Activated CD8-positive, alpha-beta T cell treated with anti-CD3 and anti-CD28 coated beads for 36 hours (primary cell): Measurements from ENCODE around the gene C1orf52. TPM values are rescaled to one million over a fixed set of nuclear protein-coding genes. Genes with fewer than 3 reads are reported as not detected.

Experiments
- ATAC-seq: fragments of 200-7000 bp; cut with Tn5 transposase; one replicate; pipeline ENCODE4 v1.10.0; 2021; ENCODE audit warnings: mild to moderate bottlenecking, moderate library complexity
- CTCF ChIA-PET: fragments of 350-600 bp; sonication (Branson Sonifier 250); formaldehyde crosslinking; loops from one replicate; lab custom pipeline; 2021; ENCODE audit warnings: antibody characterized with exemption; lab: Charles Lee
- POLR2A ChIA-PET: fragments of 350-600 bp; sonication (Branson Sonifier 250); formaldehyde crosslinking; loops from one replicate; lab custom pipeline; 2021; ENCODE audit warnings: antibody characterized with exemption; lab: Charles Lee
- DNase-seq: peaks from one replicate; pipeline ENCODE4 v3.0.0-alpha.2; 2020
- H3K27ac Mint-ChIP-seq: one replicate; pipeline ENCODE4 v1.8.0; 2021; ENCODE audit warnings: mild to moderate bottlenecking, mixed read lengths
- H3K27me3 Mint-ChIP-seq: one replicate; pipeline ENCODE4 v1.8.0; 2021; ENCODE audit warnings: mixed read lengths
- H3K36me3 Mint-ChIP-seq: one replicate; pipeline ENCODE4 v1.8.0; 2021; ENCODE audit warnings: low read depth, mixed read lengths
- H3K4me1 Mint-ChIP-seq: one replicate; pipeline ENCODE4 v1.8.0; 2021; ENCODE audit warnings: low read depth, mixed read lengths
- H3K4me3 Mint-ChIP-seq: one replicate; pipeline ENCODE4 v1.8.0; 2021; ENCODE audit warnings: mild to moderate bottlenecking, moderate library complexity, mixed read lengths
- H3K9me3 Mint-ChIP-seq: one replicate; pipeline ENCODE4 v1.8.0; 2021; ENCODE audit warnings: mixed read lengths
- intact Hi-C: fragments of 100-400 bp; cut with micrococcal nuclease; formaldehyde crosslinking; loops from one replicate; pipeline ENCODE4 v1.10.0; 2022
- total RNA-seq, 2 experiments: library from RNA; stranded (reverse); gene quantifications; one replicate each; pipeline ENCODE4 v1.2.3, GENCODE V29; 2021
- TF ChIP-seq, protein P1 (sequence below): fragments of 200-600 bp; IDR thresholded peaks from one replicate; pipeline ENCODE4 v1.8.0; 2022; ENCODE audit warnings: antibody characterized with exemption, mild to moderate bottlenecking

Gene C1orf52
- total RNA-seq, 2 experiments from 2014 or later = 26.8 to 35.7 TPM

DNA sequence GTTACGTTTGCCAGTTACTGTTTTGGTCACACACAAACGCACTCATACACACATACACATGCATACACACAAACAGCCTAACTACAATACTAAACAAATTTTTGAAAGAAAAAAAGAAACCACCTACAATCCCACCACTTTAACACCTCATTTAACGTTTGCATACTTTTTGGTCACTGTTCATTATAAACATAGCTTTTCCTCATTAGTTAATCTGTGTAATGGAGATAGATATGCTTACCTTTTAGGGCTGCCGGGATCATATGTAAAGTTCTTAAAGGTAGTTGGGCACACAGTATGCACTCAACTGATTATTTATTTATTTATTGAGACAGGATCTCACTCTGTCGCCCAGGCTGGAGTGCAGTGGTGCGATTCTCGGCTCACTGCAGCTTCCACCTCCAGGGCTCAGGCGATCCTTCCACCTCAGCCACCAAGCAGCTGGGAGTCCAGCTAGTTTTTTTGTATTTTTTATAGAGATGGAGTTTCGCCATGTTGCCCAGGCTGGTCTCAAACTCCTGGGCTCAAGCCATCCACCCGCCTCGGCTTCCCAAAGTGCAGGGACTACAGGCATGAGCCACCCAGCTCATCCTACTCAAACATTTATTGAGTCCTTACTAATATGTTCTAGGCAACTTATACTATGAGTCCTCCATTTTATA is 17.6 kb upstream of the C1orf52 start:
- peak overlapping the region; percentile 86 for H3K4me3 Mint-ChIP-seq
- ATAC-seq (no peak), DNase-seq (no peak)
- peaks cover 22% of the 10 kb centered on the region for H3K36me3 Mint-ChIP-seq
- H3K4me1 Mint-ChIP-seq = peaks cover 46% of the 10 kb centered on the region
- TF ChIP-seq, protein P1, sequence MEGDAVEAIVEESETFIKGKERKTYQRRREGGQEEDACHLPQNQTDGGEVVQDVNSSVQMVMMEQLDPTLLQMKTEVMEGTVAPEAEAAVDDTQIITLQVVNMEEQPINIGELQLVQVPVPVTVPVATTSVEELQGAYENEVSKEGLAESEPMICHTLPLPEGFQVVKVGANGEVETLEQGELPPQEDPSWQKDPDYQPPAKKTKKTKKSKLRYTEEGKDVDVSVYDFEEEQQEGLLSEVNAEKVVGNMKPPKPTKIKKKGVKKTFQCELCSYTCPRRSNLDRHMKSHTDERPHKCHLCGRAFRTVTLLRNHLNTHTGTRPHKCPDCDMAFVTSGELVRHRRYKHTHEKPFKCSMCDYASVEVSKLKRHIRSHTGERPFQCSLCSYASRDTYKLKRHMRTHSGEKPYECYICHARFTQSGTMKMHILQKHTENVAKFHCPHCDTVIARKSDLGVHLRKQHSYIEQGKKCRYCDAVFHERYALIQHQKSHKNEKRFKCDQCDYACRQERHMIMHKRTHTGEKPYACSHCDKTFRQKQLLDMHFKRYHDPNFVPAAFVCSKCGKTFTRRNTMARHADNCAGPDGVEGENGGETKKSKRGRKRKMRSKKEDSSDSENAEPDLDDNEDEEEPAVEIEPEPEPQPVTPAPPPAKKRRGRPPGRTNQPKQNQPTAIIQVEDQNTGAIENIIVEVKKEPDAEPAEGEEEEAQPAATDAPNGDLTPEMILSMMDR = no peak
- CTCF ChIA-PET = interaction anchor here (2.4 to 12.0 kb wide), 4 partner anchors 16 to 332 kb away, joined by 11 to 138 read pairs (median 14); partner anchors contain the start of gene C1orf52
- peak overlapping the region; percentile 91 for H3K27ac Mint-ChIP-seq
- intact Hi-C loops = no loop called here
- H3K27me3 Mint-ChIP-seq = no peaks in the 10 kb centered on the region
- POLR2A ChIA-PET = interaction anchor here (0.7 to 3.8 kb wide), 5 partner anchors 18 to 1462 kb away, joined by 3 to 24 read pairs (median 4); partner anchors contain the start of genes C1orf52 and SYDE2
- H3K9me3 Mint-ChIP-seq = no peaks in the 10 kb centered on the region

DNA sequence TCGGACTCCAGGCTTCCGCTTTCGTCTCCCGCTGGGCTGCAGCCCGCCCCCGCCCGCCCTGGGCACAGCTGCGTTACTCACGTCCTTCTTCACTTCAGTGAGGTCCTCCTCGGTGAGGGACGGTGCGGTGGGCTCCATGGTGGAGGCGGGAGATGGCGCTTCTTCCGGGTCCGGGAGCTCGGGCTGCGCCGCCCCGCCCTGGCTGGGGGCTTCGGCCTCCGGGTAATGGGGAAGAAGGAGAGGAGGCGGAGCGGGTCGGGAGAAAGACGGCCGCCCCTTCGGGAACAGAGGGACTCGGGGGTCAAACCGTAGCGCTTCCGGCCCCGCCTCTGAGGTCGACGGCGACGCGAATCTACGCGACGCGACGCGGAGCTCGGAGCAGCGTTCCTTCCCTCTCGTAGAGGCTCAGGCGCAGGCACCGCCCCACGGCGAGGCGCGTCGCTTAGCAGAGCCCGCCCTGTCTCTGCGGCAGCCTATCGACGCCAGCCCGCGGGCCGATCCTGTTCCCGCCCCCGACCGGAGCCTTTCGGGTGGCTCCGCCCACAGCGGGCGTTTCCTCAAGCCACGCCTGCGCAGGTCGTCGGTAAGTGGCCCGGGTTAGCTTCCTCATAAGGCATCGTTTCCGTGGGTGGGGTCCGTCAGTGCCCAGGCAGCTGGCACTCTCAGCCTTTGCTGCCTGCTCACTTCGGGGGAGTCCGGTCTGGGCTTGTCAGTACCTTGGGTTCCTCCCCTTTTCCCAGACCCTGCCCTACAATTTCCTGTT is 16.9 kb upstream of the C1orf52 start, which contains the start of gene BCL10:
TSS of gene BCL10 (minus strand) at position 418 of the 763 bp plus-strand sequence. CDS start at position 138, 280 bp downstream.
- POLR2A ChIA-PET = interaction anchor here (0.7 to 3.8 kb wide), 8 partner anchors 13 to 1463 kb away, joined by 3 to 24 read pairs (median 4); partner anchors contain the start of genes C1orf52 and SYDE2
- peak; percentile 97 for ATAC-seq
- peaks cover 51% of the 10 kb centered on the region for H3K4me1 Mint-ChIP-seq

DNA sequence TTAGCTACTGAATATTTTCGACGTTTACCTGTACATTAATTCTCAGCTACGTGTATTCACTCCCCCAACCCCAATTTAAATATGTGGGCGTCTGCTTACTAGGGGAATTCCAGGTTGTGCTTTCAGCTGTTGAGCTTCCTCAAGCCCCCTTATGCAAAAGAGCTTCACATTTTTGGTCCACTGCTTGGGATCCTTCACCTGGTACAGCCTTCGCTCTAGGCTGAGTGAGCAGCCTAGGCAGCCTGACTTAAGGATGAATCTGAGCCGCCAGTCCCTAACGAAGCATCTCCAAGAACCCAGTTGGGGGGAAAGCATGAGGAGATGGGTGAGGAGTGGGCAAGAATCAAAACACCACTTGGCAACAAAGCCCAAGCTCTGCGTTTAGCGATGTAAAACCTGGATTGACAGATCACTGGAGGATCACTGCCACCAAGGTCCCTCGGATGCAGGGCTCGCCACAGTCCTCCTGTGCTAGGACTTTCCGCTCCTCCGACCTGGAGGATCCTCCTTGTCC is 16.3 kb upstream of the C1orf52 start:
- TF ChIP-seq, protein P1 = no peak
- CTCF ChIA-PET = interaction anchor here (2.4 to 12.0 kb wide), 4 partner anchors 15 to 331 kb away, joined by 11 to 138 read pairs (median 14); partner anchors contain the start of gene C1orf52
- POLR2A ChIA-PET = interaction anchor here (0.7 to 3.8 kb wide), 6 partner anchors 14 to 281 kb away, joined by 3 to 24 read pairs (median 4); partner anchors contain the start of genes C1orf52 and SYDE2
- ATAC-seq (no peak), DNase-seq (peak; percentile 22)
- H3K4me3 Mint-ChIP-seq = peak overlapping the region; percentile 86
- intact Hi-C loops = no loop called here
- no peaks in the 10 kb centered on the region for H3K9me3 Mint-ChIP-seq
- H3K4me1 Mint-ChIP-seq = peaks cover 56% of the 10 kb centered on the region
- peaks cover 31% of the 10 kb centered on the region for H3K36me3 Mint-ChIP-seq
- peak overlapping the region; percentile 91 for H3K27ac Mint-ChIP-seq
- H3K27me3 Mint-ChIP-seq = no peaks in the 10 kb centered on the region

More for the DNA sequence above, 16.9 kb upstream of the C1orf52 start, which contains the start of gene BCL10:
- TF ChIP-seq, protein P1 = no peak
- Mint-ChIP-seq H3K9me3 (no peaks in the 10 kb centered on the region), H3K27me3 (no peaks in the 10 kb centered on the region), H3K36me3 (peaks cover 25% of the 10 kb centered on the region), H3K27ac (peak within 1 kb of the TSS; percentile 91), H3K4me3 (peak within 1 kb of the TSS; percentile 86)
- intact Hi-C loops = no loop called here
- peak; percentile 98 for DNase-seq
- CTCF ChIA-PET = interaction anchor here (2.4 to 12.0 kb wide), 4 partner anchors 15 to 332 kb away, joined by 11 to 138 read pairs (median 14); partner anchors contain the start of gene C1orf52

DNA sequence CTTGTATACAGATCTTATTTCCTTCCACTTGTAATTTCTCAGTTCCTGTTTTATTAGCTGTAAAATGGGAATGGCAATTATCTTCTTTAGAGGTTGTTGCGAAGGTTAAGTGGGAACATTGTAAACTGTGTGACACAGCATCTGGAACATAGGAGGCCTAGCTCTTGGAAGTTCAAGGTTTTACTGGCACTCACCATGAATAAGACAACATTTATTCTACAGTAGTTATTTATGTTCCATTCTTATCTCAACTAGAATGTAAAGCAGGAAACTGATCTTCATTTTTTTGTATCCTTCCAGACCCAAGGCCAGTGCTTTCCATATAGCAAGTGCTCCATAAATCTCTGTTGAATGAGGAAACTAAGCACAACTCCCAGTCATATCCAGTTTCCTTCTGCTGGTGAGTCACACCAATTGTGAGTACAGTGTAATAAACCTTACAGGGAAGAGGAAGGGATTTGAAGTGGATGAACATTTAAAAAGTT is 15.5 kb upstream of the C1orf52 start:
- peaks cover 59% of the 10 kb centered on the region for H3K4me1 Mint-ChIP-seq
- POLR2A ChIA-PET = interaction anchor here (1.0 to 3.8 kb wide), 6 partner anchors 13 to 74 kb away, joined by 3 to 24 read pairs (median 4); partner anchors contain the start of genes C1orf52 and SYDE2
- no peaks in the 10 kb centered on the region for H3K27me3 Mint-ChIP-seq
- intact Hi-C loops = no loop called here
- H3K27ac Mint-ChIP-seq = peak overlapping the region; percentile 91
- DNase-seq = no peak
- H3K9me3 Mint-ChIP-seq = no peaks in the 10 kb centered on the region
- peak overlapping the region; percentile 86 for H3K4me3 Mint-ChIP-seq
- H3K36me3 Mint-ChIP-seq = peaks cover 36% of the 10 kb centered on the region
- CTCF ChIA-PET = interaction anchor here (2.6 to 12.0 kb wide), 3 partner anchors 14 to 330 kb away, joined by 11 to 138 read pairs (median 17); partner anchors contain the start of gene C1orf52
- ATAC-seq = no peak
- TF ChIP-seq, protein P1 = no peak
